NCI-H2227 (cell line): ENCODE measurements around the gene IFI27L2.
A peak's percentile ranks its signal among the peaks of the same experiment; 100 is the strongest.

ENCODE experiments used
- DNase-seq: peaks from one replicate; lab custom pipeline; 2025; ENCODE audit not compliant: unreplicated experiment; lab: John Stamatoyannopoulos, UW

IFI27L2 gene

GRCh38 chr14:94153750-94154342 lies 24.4 kb upstream of the IFI27L2 start:
- DNase-seq, result no peak

- DNase-seq, result no peak
Measured at GRCh38 chr14:94152676-94153075, 23.3 kb upstream of the IFI27L2 start.

- no peak for DNase-seq
Measured at GRCh38 chr14:94145902-94146527, 16.6 kb upstream of the IFI27L2 start.

GRCh38 chr14:94144765-94145164 lies 15.4 kb upstream of the IFI27L2 start:
- no peak for DNase-seq

GRCh38 chr14:94143711-94144110 lies 14.3 kb upstream of the IFI27L2 start:
- DNase-seq, result no peak

- peak; percentile 8 for DNase-seq
Measured at GRCh38 chr14:94143239-94143638, 13.8 kb upstream of the IFI27L2 start.

GRCh38 chr14:94142836-94143235 lies 13.4 kb upstream of the IFI27L2 start:
- DNase-seq, result no peak

- DNase-seq, result no peak
Measured at GRCh38 chr14:94142247-94142646, 12.8 kb upstream of the IFI27L2 start.

- DNase-seq, result no peak
Measured at GRCh38 chr14:94139421-94139820, 10.0 kb upstream of the IFI27L2 start.

- no peak for DNase-seq
Measured at GRCh38 chr14:94139006-94139405, 9.6 kb upstream of the IFI27L2 start.

GRCh38 chr14:94138251-94138650 lies 8.8 kb upstream of the IFI27L2 start:
- DNase-seq, result peak; percentile 83

GRCh38 chr14:94136575-94137331 lies 7.3 kb upstream of the IFI27L2 start:
- DNase-seq, result peak; percentile 91

GRCh38 chr14:94135476-94135875 lies 6.1 kb upstream of the IFI27L2 start:
- no peak for DNase-seq

- peak; percentile 78 for DNase-seq
Measured at GRCh38 chr14:94132285-94132887, 3.0 kb upstream of the IFI27L2 start.

GRCh38 chr14:94129758-94130414 lies 482 bp upstream of the IFI27L2 start:
- peak; percentile 70 for DNase-seq

GRCh38 chr14:94128216-94128839 lies 1.1 kb downstream of the IFI27L2 start:
- DNase-seq, result no peak

GRCh38 chr14:94127330-94127729 lies 2.1 kb downstream of the IFI27L2 start:
- DNase-seq, result no peak

GRCh38 chr14:94126800-94127199 lies 2.6 kb downstream of the IFI27L2 start:
- DNase-seq, result no peak

- DNase-seq, result no peak
Measured at GRCh38 chr14:94126419-94126677, 3.1 kb downstream of the IFI27L2 start.

- no peak for DNase-seq
Measured at GRCh38 chr14:94125659-94126418, 3.6 kb downstream of the IFI27L2 start.
